GM12891 (cell line): ENCODE results near the gene PPP2R1B.

Experiments used
- PAX5 ChIP-seq: IDR thresholded peaks from 2 replicates; pipeline ENCODE4 v1.6.1; 2011; ENCODE audit warnings: low read length, moderate library complexity, mild to moderate bottlenecking; ENCODE audit not compliant: insufficient read depth, severe bottlenecking
- POLR2A ChIP-seq: IDR thresholded peaks from 2 replicates; pipeline ENCODE4 v1.6.1; 2011; ENCODE audit warnings: low read depth, low read length, control low read depth
- POLR2AphosphoS5 ChIP-seq: IDR thresholded peaks from 2 replicates; pipeline ENCODE4 v1.6.1; 2011; ENCODE audit warnings: low read depth, low read length, control low read depth
- POU2F2 ChIP-seq: IDR thresholded peaks from 2 replicates; pipeline ENCODE4 v1.6.1; 2011; ENCODE audit warnings: low read depth, mild to moderate bottlenecking, control low read depth, low read length, moderate library complexity
- SPI1 ChIP-seq: IDR thresholded peaks from 2 replicates; pipeline ENCODE4 v1.6.1; 2011; ENCODE audit warnings: low read depth, low read length, control low read depth
- TAF1 ChIP-seq: IDR thresholded peaks from 2 replicates; pipeline ENCODE4 v1.6.1; 2011; ENCODE audit warnings: low read depth, low read length, control low read depth

DNA sequence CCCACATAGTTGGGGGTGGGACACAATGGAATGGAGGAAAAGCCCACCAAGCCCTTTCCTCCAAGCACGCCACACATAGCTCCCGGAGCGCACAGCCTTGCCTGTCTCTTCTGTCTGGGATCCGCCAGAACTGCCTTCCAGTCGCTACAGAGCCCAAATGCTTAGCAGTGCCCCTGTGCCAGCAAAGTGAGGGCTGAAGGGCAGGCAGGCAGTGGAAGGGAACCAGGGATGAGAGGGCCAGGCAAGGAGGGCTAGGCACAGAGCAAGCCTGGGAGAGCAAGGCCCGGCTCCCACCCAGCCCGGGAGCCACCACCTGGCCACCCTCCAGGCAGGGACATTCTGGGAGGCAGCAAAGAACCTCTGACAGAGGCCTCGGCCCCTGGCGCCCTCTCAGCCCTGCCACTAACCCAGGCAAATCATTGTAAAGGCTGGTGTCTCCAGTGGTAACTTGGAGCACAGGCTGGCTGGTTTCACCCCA lies 32.5 kb downstream of the PPP2R1B start:
- TF ChIP-seq TAF1 (no peak), POLR2A (no peak), POLR2AphosphoS5 (no peak), PAX5 (no peak), SPI1 (no peak), POU2F2 (no peak; the same call in 1 of the 2 replicates)
